HPDE6-E6E7 (cell line): ENCODE data around the gene EPHB3.
A peak's percentile ranks its signal among the peaks of the same experiment; 100 is the strongest.
"Not testable (repeated sequence)": the region's sequence is repeated elsewhere in the genome, so short reads cannot be mapped to it uniquely, and the experiment has no call there.

Experiments used
- DNase-seq: peaks from one replicate; pipeline ENCODE4 v3.0.0; 2011; ENCODE audit warnings: missing footprints; ENCODE audit errors: extremely low spot score

Gene EPHB3

GRCh38 chr3:184620475-184621119, 59.0 kb downstream of the EPHB3 start:
- peak; percentile 52 for DNase-seq

- not testable (repeated sequence) for DNase-seq
Measured at GRCh38 chr3:184622156-184622555, 60.6 kb downstream of the EPHB3 start.

DNA sequence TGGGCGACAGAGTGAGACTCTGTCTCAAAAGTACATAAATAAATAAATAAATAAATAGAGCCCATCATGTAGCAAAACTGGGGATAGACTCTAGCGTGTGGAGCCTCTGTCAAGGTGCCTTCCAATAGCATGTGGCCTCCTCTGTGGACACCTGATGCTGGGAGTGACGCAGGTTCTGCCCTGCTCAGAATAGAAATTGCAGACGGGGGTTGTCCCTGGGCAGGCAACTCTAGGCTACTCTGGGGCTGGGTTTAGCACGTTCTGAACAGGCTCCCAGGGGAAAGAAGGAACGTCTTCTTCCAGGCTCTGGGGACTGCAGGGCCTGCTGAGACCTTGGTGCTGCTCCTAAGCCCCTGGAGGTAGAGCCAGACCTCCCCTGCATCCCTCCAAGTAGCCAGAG, 65.3 kb downstream of the EPHB3 start:
- DNase-seq = no peak

- no peak for DNase-seq
Measured at GRCh38 chr3:184629555-184630160, 68.1 kb downstream of the EPHB3 start.

- DNase-seq = no peak
Measured at GRCh38 chr3:184630861-184631471, 69.4 kb downstream of the EPHB3 start.

DNA sequence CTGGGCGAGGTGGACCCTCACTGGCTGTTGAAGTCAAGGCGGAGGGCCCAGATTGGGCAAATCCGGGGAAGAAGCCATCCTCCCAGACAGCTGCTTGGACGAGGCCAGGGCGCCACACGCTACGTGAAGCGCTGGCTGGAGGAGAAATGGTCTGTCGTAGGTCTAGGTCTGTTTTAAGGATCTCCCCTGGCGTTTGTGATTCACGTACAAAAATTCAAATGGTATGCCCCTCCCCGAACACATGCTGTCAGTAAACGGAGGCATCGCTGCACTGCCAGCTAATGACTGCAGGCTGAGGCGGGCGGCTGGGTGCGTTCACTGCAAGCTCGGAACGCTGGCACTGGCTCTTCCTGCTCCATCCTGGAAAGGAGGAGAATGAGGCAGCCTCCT, 69.9 kb downstream of the EPHB3 start:
- DNase-seq = no peak
